HCT116 (cell line): Measurements from ENCODE around the gene PRLR.

ENCODE experiments used
- CTCF ChIP-seq, 3 experiments: fragments of 200-600 bp in 1 of 3; sonication (generic) in 1 of 3; IDR thresholded peaks in 2 of 3; conservative IDR thresholded peaks in 1 of 3; 2 replicates each; pipeline ENCODE4 v1.5.1; 2012 to 2017; ENCODE audit warnings: low read depth in 2 of 3, low read length in 2 of 3, antibody characterized with exemption in 1 of 3, borderline replicate concordance in 1 of 3, control low read depth in 1 of 3, mild to moderate bottlenecking in 1 of 3, mixed read lengths in 1 of 3, mixed run types in 1 of 3, moderate library complexity in 1 of 3; ENCODE audit not compliant: insufficient read depth in 1 of 3
- POLR2A ChIP-seq: IDR thresholded peaks from 2 replicates; pipeline ENCODE4 v1.7.0; 2011; ENCODE audit warnings: borderline replicate concordance; ENCODE audit not compliant: insufficient read depth, insufficient read length; ENCODE audit errors: extremely low read depth
- POLR2AphosphoS5 ChIP-seq: IDR thresholded peaks from 2 replicates; pipeline ENCODE4 v1.6.1; 2011; ENCODE audit warnings: mild to moderate bottlenecking, low read depth, low read length, moderate library complexity
- ZNF274 ChIP-seq: fragments of 200-500 bp; sonication (Bioruptor generic); IDR thresholded peaks from 2 replicates; pipeline ENCODE4 v1.6.1; 2014; ENCODE audit warnings: mild to moderate bottlenecking, low read depth, low read length, inconsistent platforms

GRCh38 chr5:35004771-35005170, 225.5 kb downstream of the PRLR start:
- TF ChIP-seq CTCF (IDR thresholded peaks at IDR 0.05 in 2 of 3, conservative IDR thresholded peaks at IDR 0.05 in 1 of 3; ENCODE audit: borderline replicate concordance in 1 of 3, insufficient read depth in 1 of 3, low read depth in 2 of 3, low read length in 2 of 3): no peak
- TF ChIP-seq ZNF274: no peak
- TF ChIP-seq POLR2A: no peak
- no peak for TF ChIP-seq POLR2AphosphoS5
